GM18951 (cell line): Measurements from ENCODE around the gene ECE2.

ENCODE experiments used
- POLR2A ChIP-seq: IDR thresholded peaks from 4 replicates; pipeline ENCODE4 v1.6.1; 2011; ENCODE audit warnings: mild to moderate bottlenecking; ENCODE audit not compliant: insufficient read length, insufficient read depth; ENCODE audit errors: extremely low read depth
- in situ Hi-C: fragments of 300-500 bp; cut with MboI; formaldehyde crosslinking; loops from one replicate; pipeline ENCODE4 v1.12.0; 2022; ENCODE audit warnings: low sequenced_read_pairs, mixed read lengths, inconsistent platforms; ENCODE audit not compliant: unreplicated experiment

ECE2 gene

GRCh38 chr3:184275961-184276910, at the start of gene ECE2:
Gene ECE2 (plus strand): TSS chr3:184276022. CDS start chr3:184276154, 132 bp downstream.
- TF ChIP-seq POLR2A = no peak
- in situ Hi-C loops = no loop called here

GRCh38 chr3:184227481-184227935, 48.3 kb upstream of the ECE2 start:
- in situ Hi-C loops = no loop called here
- no peak for TF ChIP-seq POLR2A

- no peak for TF ChIP-seq POLR2A
- in situ Hi-C loops = no loop called here
Observed at GRCh38 chr3:184228376-184229137, 47.3 kb upstream of the ECE2 start.

GRCh38 chr3:184229394-184230080, 46.3 kb upstream of the ECE2 start, which contains the start of gene VWA5B2:
Gene VWA5B2 (plus strand): TSS chr3:184229585. CDS start chr3:184230529, 944 bp downstream.
- in situ Hi-C loops = no loop called here
- TF ChIP-seq POLR2A = no peak

GRCh38 chr3:184230081-184230602, 45.7 kb upstream of the ECE2 start:
- in situ Hi-C loops = no loop called here
- TF ChIP-seq POLR2A = no peak

- in situ Hi-C loops = no loop called here
- TF ChIP-seq POLR2A = no peak
Observed at GRCh38 chr3:184230603-184231528, 45.0 kb upstream of the ECE2 start.

GRCh38 chr3:184231671-184232070, 44.2 kb upstream of the ECE2 start:
- in situ Hi-C loops = no loop called here
- TF ChIP-seq POLR2A = no peak

- in situ Hi-C loops = no loop called here
- TF ChIP-seq POLR2A = no peak
Observed at GRCh38 chr3:184233127-184233843, 42.5 kb upstream of the ECE2 start.

- in situ Hi-C loops = no loop called here
- no peak for TF ChIP-seq POLR2A
Observed at GRCh38 chr3:184234224-184234623, 41.6 kb upstream of the ECE2 start.

- TF ChIP-seq POLR2A = no peak
- in situ Hi-C loops = no loop called here
Observed at GRCh38 chr3:184234671-184235380, 41.0 kb upstream of the ECE2 start.

GRCh38 chr3:184235381-184236032, 40.3 kb upstream of the ECE2 start:
- no peak for TF ChIP-seq POLR2A
- in situ Hi-C loops = no loop called here
